Renal cortex interstitium (tissue), 11 donors: ENCODE data around the gene NKX1-1. TPM values are rescaled to one million over a fixed set of nuclear protein-coding genes. Genes with fewer than 3 reads are reported as not detected.

Experiments
- DNase-seq, 11 donors: peaks; one replicate each; pipeline ENCODE4 v3.0.0-alpha.2; 2013; ENCODE audit warnings: low read depth in 9 of 11, low spot score in 4 of 11; ENCODE audit errors: extremely low read depth in 1 of 11
- polyA plus RNA-seq, 3 donors: library from polyadenylated mRNA; unstranded; fragments of 120-200 nt; gene quantifications; one replicate each; pipeline ENCODE4 v1.2.1, GENCODE V29; 2013; ENCODE audit not compliant: insufficient read length in 3 of 3

Gene NKX1-1
- polyA plus RNA-seq, 3 donors: not detected

- no peak for DNase-seq
Observed at GRCh38 chr4:1354983-1355275, 51.3 kb downstream of the NKX1-1 start.

GRCh38 chr4:1354136-1354982 lies 51.9 kb downstream of the NKX1-1 start:
- no peak for DNase-seq

GRCh38 chr4:1353186-1354055 lies 52.8 kb downstream of the NKX1-1 start:
- no peak for DNase-seq

Other genes with a start within 250 kb of the NKX1-1 start
- gene SPON2, start 233.9 kb downstream of the NKX1-1 start, polyA plus RNA-seq: 10 to 100 TPM in 1 of 3 donors, 1 to 10 TPM in 2; 5.0 to 20.7 (median 9.5) TPM
- 100 to 1,000 TPM; 113 to 174 (median 150) TPM for gene CTBP1, start 157.3 kb downstream of the NKX1-1 start, polyA plus RNA-seq
- 10 to 100 TPM; 59.8 to 85.4 (median 73.0) TPM for gene MAEA, start 116.6 kb downstream of the NKX1-1 start, polyA plus RNA-seq
- gene UVSSA, start 59.2 kb downstream of the NKX1-1 start, polyA plus RNA-seq: 10 to 100 TPM in 1 of 3 donors, 1 to 10 TPM in 2; 8.4 to 36.6 (median 9.2) TPM